Measurements from ENCODE around the gene COLEC12. TPM values are rescaled to one million over a fixed set of nuclear protein-coding genes. Genes with fewer than 3 reads are reported as not detected.

The COLEC12 gene
- total RNA-seq, 1 experiment from 2014 or later = not detected

DNA sequence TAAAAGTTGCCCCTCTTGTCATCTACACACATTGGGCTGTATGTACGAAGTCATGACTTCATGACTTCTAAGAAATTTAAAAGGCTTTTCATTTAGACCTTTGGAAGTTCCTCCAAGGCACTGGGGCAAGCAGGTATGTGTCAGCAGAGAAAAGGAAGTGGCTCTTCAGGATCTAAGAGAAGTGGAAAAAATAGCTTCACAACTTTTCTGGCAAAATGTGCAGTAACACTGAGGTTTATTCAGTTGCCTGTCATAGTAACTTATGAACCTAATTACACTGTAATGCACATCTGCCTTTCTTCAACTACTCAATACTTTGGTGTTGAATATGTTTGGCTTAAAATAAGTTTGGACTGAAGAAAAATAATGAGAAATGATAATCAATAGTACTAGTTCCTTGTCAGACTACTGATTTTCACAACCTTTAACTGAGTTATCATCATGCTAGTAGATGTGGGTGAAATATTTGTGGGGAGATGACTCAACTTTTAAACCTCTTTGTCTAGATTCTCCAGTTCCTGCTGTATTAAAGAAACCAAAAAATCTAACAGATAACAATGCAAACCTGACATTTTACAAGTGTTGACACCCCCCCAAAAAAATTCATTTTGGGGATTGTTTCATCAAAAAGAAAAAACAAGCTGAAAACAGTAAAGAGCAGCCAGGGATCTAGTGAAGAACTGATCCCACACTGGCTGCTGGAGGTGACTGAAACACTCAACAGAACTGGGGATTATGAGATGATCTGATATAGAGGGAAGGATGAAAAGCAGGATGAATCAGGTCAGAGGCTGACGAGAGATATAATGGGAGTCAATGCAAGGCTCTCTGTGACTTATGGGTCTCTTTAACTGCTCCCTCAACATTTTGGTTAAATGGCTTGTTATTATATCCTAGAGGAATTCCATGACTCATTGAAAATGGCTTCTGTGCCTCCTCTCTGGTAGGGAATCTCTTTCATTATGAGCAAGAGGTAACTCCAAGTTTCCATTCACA lies 84.6 kb downstream of the COLEC12 start:
- Mint-ChIP-seq H3K9me3 (ENCODE audit: low read depth, unreplicated experiment) (peaks cover 3% of the 10 kb centered on the region), H3K27me3 (ENCODE audit: unreplicated experiment) (no peaks in the 10 kb centered on the region), H3K36me3 (ENCODE audit: insufficient read depth, unreplicated experiment) (no peaks in the 10 kb centered on the region), H3K4me3 (ENCODE audit: low read depth, unreplicated experiment) (no peak overlapping the region), H3K4me1 (ENCODE audit: low read depth, unreplicated experiment) (peaks cover 14% of the 10 kb centered on the region), H3K27ac (ENCODE audit: unreplicated experiment) (no peak overlapping the region)
- no TSS peak for BruUV-seq (replicated peaks)
- DNase-seq = no peak
- TF ChIP-seq, protein P1, sequence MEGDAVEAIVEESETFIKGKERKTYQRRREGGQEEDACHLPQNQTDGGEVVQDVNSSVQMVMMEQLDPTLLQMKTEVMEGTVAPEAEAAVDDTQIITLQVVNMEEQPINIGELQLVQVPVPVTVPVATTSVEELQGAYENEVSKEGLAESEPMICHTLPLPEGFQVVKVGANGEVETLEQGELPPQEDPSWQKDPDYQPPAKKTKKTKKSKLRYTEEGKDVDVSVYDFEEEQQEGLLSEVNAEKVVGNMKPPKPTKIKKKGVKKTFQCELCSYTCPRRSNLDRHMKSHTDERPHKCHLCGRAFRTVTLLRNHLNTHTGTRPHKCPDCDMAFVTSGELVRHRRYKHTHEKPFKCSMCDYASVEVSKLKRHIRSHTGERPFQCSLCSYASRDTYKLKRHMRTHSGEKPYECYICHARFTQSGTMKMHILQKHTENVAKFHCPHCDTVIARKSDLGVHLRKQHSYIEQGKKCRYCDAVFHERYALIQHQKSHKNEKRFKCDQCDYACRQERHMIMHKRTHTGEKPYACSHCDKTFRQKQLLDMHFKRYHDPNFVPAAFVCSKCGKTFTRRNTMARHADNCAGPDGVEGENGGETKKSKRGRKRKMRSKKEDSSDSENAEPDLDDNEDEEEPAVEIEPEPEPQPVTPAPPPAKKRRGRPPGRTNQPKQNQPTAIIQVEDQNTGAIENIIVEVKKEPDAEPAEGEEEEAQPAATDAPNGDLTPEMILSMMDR (IDR thresholded peaks at IDR 0.05; ENCODE audit: unreplicated experiment) = no peak
- CTCF ChIA-PET = no interaction called here
- intact Hi-C loops (cut with micrococcal nuclease; ENCODE audit: unreplicated experiment) = no loop called here

DNA sequence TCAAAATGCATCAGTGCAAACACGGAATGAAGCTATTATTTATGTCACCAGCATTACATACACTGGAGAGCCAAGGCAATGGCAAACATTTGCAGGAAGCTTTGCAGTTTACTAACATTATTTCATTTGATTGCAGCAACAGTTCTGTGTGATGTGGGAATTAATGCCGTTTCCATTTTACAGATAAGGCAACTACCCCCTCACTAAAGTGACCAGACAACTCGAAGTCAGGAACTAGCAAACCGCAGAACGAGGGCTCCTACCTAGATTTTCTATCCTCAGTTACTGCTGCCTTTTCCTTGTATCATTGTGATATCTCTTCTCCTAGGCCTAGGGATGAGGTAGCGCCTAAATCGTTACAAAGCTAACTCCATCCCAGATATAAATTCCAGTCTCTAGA lies 85.5 kb downstream of the COLEC12 start:
- peaks cover 3% of the 10 kb centered on the region for H3K9me3 Mint-ChIP-seq (ENCODE audit: low read depth, unreplicated experiment)
- DNase-seq = no peak
- intact Hi-C loops (cut with micrococcal nuclease; ENCODE audit: unreplicated experiment) = no loop called here
- TF ChIP-seq, protein P1 (IDR thresholded peaks at IDR 0.05; ENCODE audit: unreplicated experiment) = no peak
- H3K36me3 Mint-ChIP-seq (ENCODE audit: insufficient read depth, unreplicated experiment) = no peaks in the 10 kb centered on the region
- CTCF ChIA-PET = no interaction called here
- H3K27ac Mint-ChIP-seq (ENCODE audit: unreplicated experiment) = no peak overlapping the region
- BruUV-seq (replicated peaks) = no TSS peak
- H3K4me3 Mint-ChIP-seq (ENCODE audit: low read depth, unreplicated experiment) = no peak overlapping the region
- H3K27me3 Mint-ChIP-seq (ENCODE audit: unreplicated experiment) = no peaks in the 10 kb centered on the region
- peaks cover 14% of the 10 kb centered on the region for H3K4me1 Mint-ChIP-seq (ENCODE audit: low read depth, unreplicated experiment)

DNA sequence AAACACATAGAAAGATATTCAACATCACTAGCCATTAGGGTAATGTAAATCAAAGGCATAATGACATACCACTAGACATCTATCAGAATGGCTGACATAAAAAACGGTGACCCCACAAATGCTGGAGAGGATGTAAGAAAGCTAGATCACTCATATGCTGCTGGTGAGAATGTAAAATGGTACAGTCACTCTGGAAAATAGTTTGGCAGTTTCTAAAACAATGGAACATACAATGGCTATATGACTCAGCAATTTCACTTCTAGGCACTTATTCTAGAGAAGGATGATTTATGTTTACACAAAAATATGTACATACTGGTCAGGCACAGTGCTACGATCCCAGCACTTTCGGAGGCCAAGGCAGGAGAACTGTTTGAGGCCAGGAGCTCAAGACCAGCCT lies 87.3 kb downstream of the COLEC12 start:
- Mint-ChIP-seq H3K27me3 (ENCODE audit: unreplicated experiment) (no peaks in the 10 kb centered on the region), H3K4me3 (ENCODE audit: low read depth, unreplicated experiment) (no peak overlapping the region), H3K27ac (ENCODE audit: unreplicated experiment) (no peak overlapping the region), H3K4me1 (ENCODE audit: low read depth, unreplicated experiment) (peaks cover 14% of the 10 kb centered on the region), H3K36me3 (ENCODE audit: insufficient read depth, unreplicated experiment) (no peaks in the 10 kb centered on the region), H3K9me3 (ENCODE audit: low read depth, unreplicated experiment) (peaks cover 3% of the 10 kb centered on the region)
- TF ChIP-seq, protein P1 (IDR thresholded peaks at IDR 0.05; ENCODE audit: unreplicated experiment) = no peak
- no TSS peak for BruUV-seq (replicated peaks)
- CTCF ChIA-PET = no interaction called here
- intact Hi-C loops (cut with micrococcal nuclease; ENCODE audit: unreplicated experiment) = no loop called here
- no peak for DNase-seq

DNA sequence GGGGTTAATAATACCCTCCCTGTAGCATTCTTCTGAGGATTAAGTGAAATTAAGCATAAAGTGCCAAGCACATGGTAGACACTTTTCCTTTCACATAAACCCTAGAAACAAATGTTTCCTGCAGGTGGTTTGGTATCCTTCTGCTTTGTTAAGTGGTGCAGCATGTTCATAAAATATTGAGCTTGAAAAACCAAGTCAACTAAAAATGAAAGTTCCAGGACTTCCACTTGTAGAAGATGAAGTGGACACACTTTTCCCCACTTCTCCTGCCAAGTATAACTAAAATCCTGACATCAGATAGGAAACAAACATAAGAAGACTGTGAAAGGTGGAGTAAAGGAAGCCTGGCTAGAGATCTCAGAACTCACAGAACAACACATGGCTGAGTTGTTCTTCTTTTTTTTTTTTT lies 90.5 kb downstream of the COLEC12 start:
- intact Hi-C loops (cut with micrococcal nuclease; ENCODE audit: unreplicated experiment) = no loop called here
- Mint-ChIP-seq H3K9me3 (ENCODE audit: low read depth, unreplicated experiment) (peaks cover 8% of the 10 kb centered on the region), H3K36me3 (ENCODE audit: insufficient read depth, unreplicated experiment) (no peaks in the 10 kb centered on the region), H3K27me3 (ENCODE audit: unreplicated experiment) (no peaks in the 10 kb centered on the region), H3K4me1 (ENCODE audit: low read depth, unreplicated experiment) (no peaks in the 10 kb centered on the region), H3K4me3 (ENCODE audit: low read depth, unreplicated experiment) (no peak overlapping the region), H3K27ac (ENCODE audit: unreplicated experiment) (no peak overlapping the region)
- TF ChIP-seq, protein P1 (IDR thresholded peaks at IDR 0.05; ENCODE audit: unreplicated experiment) = no peak
- CTCF ChIA-PET = no interaction called here
- no peak for DNase-seq
- BruUV-seq (replicated peaks) = no TSS peak

Data from Calu3 (cell line).